NCI-H2107 (cell line): ENCODE measurements around the gene F7.

Source experiments
- DNase-seq: peaks from one replicate; lab custom pipeline; 2025; lab: John Stamatoyannopoulos, UW

The F7 gene

DNA sequence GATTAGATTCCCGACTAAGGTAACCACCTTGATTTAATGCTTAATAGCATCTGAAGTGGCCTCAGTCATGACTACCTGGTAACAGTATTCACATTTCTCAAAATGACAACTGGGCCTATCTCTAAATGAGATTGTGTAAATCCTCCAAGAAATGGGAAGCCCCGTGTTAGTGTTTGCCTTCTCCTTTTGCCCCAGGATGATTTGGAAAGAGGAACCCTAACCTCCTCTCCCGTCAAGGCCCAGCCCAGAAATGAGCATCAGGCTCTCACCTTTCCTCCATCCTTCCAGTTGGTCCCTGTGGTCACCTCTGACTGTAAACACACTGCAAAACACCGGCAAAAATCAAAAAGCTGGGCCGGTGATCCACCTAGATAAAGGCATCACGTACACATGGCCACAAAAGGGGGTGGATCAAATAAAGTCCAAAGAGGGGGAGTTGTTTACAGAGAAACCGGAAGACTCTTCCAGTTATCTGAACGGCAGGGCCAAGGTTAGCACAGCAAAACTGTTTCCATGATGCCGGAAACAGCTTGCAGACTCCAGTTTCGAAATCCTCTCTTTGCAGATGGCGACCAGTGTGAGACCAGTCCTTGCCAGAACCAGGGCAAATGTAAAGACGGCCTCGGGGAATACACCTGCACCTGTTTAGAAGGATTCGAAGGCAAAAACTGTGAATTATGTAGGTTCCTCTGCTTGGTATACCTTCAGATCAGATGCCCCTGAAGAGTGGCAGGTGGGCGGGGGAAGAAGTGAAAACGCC, 33.4 kb downstream of the F7 start:
- no peak for DNase-seq

DNA sequence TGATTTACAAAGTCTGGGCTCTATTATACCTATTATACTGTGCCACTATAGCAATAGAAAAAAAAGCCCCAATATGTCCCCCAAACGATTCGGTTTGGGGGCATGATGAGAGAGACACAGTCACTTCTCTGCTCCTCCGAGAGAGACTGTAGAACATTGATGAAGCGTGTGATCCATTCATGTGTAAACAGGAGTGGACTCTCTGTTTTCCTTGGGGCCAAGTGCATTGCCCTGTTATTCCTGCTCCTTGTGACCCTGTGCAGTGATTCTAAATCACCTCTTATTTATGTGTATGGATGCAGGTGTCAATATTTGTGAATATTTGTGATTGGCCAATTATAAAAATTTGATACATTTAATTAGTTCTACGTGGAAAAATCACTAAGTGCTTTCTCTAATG, 34.0 kb downstream of the F7 start:
- no peak for DNase-seq

DNA sequence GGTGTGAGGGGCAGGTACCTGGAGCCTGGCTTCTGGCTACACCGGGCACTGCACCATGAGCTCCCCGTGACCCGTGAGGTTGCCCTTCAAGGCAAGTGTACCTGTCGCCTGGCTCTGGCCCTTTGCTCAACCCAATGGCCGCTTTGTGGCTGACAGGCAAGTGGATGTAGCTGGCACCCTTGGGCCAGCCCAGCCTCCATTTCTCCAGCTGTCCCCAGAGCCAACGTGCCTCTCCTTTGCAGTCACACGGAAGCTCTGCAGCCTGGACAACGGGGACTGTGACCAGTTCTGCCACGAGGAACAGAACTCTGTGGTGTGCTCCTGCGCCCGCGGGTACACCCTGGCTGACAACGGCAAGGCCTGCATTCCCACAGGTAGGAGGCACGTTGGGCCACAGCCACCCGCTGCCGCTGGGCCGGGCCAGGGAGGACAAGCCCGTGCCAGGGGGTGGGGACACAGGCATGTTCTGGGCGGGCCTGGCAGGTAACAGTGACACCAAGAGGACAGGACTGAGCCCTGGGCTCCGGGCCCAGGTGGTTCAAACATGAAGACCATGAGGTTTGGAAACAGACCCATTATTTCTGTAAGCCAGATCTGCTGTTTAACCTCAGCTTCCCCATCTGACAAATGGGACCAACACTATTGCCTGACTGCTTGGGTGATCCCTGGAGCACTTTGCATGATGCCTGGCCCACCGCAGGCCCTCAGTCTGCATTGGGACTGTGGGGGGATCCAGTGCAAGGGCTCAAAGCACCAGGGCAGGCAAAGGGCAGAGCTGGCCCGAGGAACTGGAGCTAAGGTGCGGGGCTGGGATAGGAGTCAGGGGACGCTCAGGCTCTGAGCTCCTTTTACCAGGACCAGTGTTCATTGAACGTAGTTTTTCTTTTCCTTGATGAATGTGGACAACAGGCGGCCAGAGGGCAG, 35.3 kb downstream of the F7 start:
- no peak for DNase-seq

DNA sequence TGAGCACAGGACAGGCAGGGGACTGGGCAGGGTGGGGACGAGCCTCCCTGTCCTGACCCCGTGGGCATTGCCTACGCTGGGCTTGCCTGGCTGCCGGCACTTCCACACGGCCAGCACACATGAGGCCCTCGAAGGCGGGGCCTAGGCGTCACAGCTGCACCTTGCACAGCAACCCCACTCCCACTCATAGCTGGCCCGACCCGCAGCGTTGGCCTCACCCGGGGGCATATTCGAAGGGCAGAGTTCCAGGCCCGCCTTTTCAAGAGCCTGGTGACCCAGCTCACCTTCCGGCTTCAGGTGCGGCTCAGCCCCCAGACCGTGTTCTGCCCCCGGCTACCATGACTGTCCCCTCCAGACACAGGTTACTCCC, 36.0 kb downstream of the F7 start:
- no peak for DNase-seq

DNA sequence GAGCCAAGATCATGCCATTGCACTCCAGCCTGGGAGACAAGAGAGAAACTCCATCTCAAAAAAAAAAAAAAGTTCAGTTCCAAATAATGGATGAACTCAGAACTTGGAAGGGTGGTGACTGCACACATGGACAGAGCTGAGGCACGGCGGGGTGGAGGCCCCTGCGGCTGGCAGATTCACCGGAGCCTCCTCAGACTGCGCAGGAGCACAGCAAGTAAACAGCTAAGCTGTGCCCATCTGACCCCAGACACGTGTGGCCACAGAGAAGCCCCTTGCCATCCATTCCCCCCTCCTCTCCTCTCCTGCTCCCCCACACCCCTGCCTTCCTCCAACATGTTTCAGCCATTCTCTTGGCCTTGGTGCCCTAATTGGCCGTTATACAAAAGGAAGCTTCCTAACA, 37.3 kb downstream of the F7 start:
- no peak for DNase-seq

DNA sequence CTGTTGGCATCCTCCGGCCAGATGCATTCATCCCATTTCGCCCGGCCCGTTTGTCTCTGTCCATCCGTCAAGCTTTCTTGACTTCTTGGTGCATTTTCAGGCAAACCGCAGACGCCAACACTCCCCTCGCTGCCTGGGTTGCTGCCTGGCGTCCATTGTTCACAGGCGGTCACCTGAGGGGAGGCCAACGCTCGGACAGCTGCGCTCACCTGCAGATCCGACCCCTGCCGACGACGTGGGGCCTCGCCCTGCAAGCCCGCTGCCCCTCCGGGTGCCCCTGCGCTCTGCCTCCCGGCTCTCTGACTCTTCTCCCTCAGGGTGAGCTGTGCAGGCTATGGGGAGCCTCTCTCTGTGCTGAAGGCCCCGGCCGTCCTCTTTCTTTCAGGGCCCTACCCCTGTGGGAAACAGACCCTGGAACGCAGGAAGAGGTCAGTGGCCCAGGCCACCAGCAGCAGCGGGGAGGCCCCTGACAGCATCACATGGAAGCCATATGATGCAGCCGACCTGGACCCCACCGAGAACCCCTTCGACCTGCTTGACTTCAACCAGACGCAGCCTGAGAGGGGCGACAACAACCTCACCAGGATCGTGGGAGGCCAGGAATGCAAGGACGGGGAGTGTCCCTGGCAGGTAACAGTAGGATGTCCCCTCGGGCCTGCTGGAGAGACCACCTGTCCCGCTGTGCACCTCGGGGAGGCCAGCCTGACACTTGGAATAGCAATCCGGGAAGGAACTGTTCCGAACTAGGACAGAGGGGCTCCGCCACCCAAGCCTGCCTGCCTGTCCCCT, 38.1 kb downstream of the F7 start:
- DNase-seq = no peak

DNA sequence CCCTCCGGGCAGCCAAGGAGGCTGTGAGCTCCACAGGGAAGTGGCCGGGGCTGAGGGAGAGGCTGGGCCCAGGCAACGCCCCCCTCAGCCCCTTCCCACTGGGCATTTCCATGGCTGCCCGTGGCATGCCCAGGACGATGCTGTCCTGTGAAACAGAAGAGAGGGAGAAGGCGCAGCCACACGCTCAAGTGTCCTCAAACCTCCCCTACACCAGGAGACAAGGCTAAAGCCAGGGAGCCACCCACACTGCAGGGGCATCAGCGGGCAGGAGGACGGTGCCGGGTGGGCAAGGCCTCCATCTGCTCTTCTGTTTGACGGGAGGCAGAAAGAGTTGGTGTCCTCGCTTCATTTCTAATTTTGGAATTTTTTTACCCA, 38.7 kb downstream of the F7 start:
- DNase-seq = no peak

DNA sequence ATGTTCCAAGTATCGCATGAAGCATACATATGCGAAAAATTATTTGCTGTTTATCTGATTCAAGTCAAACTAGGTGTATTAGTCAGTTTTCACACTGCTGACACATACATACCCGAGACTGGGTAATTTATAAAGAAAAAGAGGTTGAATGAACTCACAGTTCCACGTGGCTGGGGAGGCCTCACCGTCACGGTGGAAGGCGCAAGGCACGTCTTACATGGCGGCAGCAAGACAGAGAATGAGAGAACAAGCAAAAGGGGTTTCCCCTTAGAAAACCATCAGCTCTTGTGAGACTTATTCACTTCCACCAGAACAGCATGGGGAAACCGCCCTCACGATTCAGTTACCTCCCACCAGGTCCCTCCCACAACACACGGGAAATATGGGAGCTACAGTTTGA, 39.9 kb downstream of the F7 start:
- no peak for DNase-seq

DNA sequence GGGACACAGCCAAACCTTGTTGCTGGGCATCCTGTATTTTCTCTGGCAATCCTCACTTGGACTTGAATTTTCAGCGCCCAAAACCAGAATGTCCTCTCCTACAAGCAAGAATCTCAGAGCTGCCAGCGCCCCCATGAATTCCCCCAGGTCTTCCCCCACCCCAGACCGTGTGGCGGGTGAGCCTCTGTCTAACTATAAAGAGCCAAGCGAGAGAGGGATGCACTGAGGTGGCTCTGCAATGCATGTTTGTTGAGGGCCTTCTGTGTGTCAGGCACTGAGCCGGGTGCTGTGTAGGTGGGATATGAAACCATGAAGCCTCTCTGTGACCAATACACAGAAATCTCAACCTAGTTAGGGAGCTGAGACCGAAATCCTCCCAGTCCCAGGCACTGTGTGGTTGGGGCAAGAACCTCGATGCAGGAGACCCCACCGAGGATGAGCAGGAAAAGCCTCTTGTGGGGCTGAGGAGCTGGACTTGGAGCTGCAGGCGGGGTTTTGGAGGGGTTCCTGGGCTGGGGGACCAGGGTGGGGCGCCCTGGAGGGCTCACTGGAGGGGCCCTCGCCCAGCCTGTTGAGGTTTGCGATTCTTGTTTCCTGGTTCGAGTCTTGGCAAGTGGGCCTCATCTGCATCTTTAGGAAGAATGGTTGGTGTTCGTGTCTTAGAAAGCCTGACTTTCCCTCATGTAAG, 40.5 kb downstream of the F7 start:
- no peak for DNase-seq

DNA sequence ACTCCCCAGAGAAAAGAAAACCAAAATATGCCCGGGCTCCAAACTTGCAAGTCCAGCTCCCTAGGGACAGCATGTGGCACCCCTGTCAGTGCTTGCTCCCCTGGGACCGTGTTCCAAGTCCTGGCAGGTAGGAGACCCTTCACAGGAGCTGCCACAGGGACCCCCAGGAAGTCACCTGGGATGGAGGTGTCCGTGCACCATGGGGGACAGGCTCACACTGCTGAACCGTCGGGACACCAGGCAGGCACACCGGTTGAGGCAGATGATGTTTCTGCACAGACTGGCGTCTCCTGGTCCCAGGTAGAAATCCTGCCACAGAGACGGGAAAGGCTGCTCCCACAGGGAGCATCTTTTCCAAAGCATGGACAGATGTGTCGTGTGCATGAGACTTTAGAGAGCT, 41.2 kb downstream of the F7 start:
- DNase-seq = no peak

DNA sequence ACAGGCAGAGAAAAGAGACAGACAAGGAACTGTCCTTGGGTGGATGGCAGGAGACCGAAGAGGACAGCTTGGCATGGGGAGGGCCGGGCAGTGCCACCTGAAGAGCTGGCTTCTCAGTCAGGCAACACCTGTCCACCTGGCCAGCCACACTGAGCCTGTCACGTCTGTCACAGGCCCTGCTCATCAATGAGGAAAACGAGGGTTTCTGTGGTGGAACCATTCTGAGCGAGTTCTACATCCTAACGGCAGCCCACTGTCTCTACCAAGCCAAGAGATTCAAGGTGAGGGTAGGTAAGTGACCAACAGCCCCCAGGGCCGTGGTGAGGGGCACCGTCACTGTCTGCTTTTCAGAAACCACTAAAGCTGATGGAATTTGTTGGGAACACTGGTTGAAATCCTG, 41.6 kb downstream of the F7 start:
- DNase-seq = no peak

DNA sequence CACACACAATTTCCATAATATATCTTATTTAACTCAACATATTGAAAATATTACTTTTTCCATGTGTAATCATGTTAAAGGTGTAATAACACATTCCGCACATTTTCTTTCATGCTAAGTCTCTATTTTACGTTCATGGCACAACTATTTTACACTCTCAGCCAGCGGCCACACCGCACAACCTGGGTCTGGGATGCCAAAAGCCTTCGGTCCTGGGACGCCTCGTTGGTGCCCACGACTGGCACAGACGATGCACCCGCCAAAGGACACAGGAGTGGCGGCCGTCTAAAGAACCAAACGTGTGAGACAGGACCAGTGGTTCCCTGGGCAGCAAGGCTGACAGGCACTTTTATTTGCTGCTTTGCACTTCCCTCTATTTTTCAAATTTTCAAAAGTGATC, 42.8 kb downstream of the F7 start:
- DNase-seq = no peak

DNA sequence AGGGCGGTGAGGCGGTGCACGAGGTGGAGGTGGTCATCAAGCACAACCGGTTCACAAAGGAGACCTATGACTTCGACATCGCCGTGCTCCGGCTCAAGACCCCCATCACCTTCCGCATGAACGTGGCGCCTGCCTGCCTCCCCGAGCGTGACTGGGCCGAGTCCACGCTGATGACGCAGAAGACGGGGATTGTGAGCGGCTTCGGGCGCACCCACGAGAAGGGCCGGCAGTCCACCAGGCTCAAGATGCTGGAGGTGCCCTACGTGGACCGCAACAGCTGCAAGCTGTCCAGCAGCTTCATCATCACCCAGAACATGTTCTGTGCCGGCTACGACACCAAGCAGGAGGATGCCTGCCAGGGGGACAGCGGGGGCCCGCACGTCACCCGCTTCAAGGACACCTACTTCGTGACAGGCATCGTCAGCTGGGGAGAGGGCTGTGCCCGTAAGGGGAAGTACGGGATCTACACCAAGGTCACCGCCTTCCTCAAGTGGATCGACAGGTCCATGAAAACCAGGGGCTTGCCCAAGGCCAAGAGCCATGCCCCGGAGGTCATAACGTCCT, 43.4 kb downstream of the F7 start:
- no peak for DNase-seq

DNA sequence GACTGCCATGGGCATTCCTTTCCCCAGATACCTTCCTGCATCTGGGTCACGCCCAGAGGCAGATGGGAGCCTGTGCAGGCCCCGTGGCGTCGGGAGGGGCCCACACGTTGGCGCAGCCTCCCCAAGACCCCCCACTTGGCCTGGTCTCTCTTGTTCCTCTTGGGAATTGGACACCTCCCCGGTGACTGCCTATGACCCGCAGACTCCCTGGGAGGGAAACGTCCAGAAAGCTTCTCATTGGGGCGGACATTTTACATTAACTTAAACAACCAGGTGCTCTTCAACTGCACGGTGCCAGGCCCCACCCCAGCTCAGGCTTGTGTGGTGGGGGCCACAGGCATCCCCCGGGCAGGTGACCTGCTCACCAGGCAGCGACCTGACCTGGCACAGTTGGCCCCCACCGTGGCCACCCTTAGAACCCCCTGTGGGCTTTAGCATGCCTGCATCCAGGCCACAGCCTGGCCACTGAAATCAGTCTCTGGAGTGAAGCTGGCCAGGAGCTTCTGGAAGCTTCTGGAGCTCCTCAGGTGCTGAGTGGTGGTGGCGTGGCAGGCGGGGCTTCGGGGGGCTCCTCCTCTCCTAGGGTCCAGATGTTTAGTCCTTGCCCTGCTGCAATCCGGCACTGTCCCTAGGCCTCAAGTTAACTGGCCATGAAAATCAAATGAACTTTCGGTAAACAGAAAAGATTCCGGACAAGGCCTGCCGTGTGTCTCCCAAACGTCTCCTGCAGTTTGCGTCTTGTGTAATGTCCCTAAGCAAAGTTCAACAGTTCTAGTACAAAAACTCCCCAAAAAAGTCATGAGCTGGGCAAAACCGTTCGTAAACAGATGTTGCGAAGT, 44.3 kb downstream of the F7 start:
- no peak for DNase-seq

DNA sequence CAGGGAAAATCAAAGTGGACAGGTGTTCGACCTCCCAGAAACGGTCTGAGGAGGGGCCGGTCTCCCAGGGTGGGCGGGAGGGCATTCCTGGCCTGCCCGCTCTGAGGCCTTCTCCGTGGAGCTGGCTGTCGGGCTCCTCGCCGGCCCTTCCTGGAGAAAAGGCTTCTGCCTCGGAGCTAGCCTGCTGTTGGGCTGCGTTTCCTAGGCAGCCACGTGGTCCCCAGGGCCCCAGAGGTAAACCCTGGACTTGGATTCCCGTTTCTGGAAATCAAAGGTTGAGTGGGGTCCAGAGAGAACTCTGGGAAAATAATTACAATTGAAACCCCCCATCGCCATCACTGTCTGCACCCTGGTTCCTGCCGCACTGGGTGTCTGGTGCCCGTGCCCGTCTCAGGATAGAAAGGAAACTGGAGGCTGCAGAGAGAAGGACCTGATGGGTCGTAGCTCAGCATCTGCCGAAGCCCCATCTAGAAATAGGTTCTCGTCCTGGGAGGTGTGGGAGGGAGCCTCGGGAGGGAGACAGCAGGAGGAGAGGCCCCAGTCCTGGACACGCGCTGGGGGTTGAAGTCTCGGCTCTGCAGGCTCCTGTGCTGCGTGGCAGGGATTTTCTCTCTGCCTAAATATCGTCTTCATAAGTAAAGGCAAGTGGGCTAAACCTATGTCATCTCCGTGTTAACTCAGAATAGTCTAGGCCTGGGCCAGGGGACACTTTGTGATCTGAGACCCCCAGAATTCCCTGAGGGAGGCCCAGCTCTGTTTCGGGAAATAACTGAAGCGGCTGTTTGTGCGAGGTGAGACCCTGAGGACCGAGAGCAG, 45.2 kb downstream of the F7 start:
- DNase-seq = no peak

DNA sequence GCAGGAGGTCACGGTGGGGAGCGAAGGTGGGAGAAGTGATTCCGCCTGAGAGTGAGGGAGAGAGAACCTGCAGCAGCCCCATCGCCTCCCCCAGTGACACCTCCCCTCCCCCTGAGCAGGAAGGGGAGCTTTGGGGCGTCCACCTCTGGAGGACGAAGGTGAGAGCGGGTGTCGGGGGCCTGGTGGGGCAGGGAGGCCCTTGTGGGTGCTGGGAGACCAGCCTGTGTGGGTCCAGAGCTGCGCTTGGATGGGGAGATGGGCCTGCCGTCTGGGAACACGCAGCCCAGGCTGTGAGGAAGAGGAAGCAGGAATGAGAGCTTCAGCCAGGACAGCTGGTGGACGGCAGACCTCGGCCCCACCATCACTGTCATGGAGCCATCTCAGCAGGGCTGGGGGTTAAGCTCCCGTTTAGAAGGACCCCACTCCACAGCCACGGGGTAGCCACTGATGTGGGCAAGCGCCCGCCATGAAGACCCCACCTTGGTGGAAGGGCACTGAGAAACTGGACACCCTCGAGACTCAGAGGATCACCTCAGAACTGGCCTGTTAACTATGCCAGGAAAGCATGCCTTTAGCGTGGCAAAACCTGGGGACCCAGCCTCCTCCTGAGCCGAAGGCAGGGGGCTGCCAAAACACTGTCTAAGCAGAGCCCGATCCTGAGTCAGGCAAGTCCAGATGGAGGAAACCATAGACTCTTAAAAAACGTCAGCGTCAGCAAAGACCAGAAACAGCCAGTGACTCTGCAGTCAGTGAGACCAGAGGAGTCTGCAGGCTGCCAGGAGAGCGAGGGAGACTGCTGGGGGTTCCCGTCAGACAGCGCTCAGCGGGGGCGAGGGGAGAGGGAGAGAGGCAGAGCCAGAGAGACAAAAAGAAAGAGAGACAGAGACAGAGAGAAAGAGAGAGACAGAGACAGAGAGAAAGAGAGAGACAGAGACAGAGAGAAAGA, 46.4 kb downstream of the F7 start:
- no peak for DNase-seq

DNA sequence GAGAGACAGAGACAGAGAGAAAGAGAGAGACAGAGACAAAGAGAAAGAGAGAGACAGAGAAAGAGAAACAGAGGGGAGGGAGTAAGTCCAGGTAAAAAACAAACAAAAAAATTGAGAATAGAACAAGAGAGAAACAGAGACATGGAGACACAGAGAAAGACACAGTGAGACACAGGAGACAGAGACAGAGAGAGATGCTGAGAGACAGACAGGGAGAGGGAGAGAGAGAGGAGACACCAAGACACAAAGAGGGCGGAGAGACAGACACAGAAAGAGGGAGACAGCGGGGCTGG, 47.0 kb downstream of the F7 start:
- DNase-seq = no peak

DNA sequence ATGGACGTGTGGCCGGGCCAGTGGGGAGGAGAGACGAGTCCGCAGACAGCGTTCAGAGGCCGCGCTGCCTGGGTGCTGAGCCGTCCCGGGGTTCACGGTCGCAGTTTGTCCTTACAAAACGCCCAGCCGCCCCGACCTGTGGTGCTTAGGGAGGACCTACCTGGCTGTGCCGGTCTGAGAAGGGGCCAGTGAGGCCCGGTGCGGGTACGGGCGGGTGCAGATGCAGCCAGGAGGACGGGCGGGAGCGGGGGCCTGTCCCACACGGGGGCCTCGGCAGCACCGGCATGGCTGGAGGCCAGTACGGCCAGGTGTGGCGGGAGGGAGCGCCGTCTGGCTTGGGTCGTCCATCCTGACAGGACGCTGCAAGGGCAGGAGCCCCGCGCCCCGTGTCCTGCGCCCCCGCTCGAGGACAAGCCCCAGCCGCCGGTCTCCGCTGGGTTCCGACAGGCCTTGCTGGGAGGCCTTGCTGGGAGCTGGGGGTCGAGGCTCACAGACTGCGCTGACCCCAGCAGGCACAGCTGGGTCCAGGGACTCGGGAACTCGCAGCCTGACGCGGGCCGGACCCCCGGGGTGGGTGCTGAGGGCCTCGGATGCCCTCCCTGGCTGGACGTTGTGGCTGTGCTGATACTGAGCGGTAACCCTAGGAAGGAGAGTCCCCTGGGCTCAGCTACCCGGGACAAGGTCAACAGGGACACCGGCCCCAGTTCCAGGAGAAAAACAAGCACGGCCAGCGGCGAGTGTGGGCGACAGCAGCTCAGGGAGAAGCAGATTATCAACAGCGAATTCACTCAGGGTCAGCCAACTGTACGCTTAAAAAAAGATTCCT, 47.6 kb downstream of the F7 start:
- no peak for DNase-seq
